Nephron (organoid): ENCODE results near the gene UBL7.

ENCODE experiments used
- H3K27ac Mint-ChIP-seq, 3 experiments: 2 replicates each; pipeline ENCODE4 v1.8.0; 2020; ENCODE audit warnings: mixed read lengths in 3 of 3, mild to moderate bottlenecking in 2 of 3, moderate library complexity in 1 of 3
- H3K27me3 Mint-ChIP-seq: 2 replicates; pipeline ENCODE4 v1.8.0; 2021; ENCODE audit warnings: low read depth, mild to moderate bottlenecking, moderate library complexity, mixed read lengths
- H3K36me3 Mint-ChIP-seq: 2 replicates; pipeline ENCODE4 v1.8.0; 2020; ENCODE audit warnings: low read depth, mixed read lengths
- H3K4me1 Mint-ChIP-seq: 2 replicates; pipeline ENCODE4 v1.8.0; 2020; ENCODE audit warnings: mixed read lengths
- H3K4me3 Mint-ChIP-seq, 3 experiments: 2 replicates each; pipeline ENCODE4 v1.8.0; 2020; ENCODE audit warnings: mild to moderate bottlenecking in 3 of 3, mixed read lengths in 3 of 3, moderate library complexity in 2 of 3
- H3K9me3 Mint-ChIP-seq: 2 replicates; pipeline ENCODE4 v1.8.0; 2020; ENCODE audit warnings: mixed read lengths
- CTCF ChIP-seq, 3 experiments: fragments of 200-600 bp; sonication (generic); IDR thresholded peaks; one replicate each; pipeline ENCODE4 v1.5.0; 2021; ENCODE audit warnings: antibody characterized with exemption in 3 of 3; ENCODE audit not compliant: unreplicated experiment in 3 of 3

Gene UBL7

GRCh38 chr15:74453925-74454763 lies 6.8 kb downstream of the UBL7 start:
- no peaks in the 10 kb centered on the region for H3K27me3 Mint-ChIP-seq
- peak overlapping the region in 2 of 3 experiments; percentile 27 to 67 for H3K27ac Mint-ChIP-seq
- H3K36me3 Mint-ChIP-seq, result peaks cover 66% of the 10 kb centered on the region
- H3K4me1 Mint-ChIP-seq, result peaks cover 32% of the 10 kb centered on the region
- H3K9me3 Mint-ChIP-seq, result no peaks in the 10 kb centered on the region
- no peak for TF ChIP-seq CTCF (IDR thresholded peaks at IDR 0.05; ENCODE audit: unreplicated experiment in 3 of 3)
- no peak overlapping the region for H3K4me3 Mint-ChIP-seq

- H3K27ac Mint-ChIP-seq, result peak overlapping the region; percentile 2 to 67 (median 58)
- TF ChIP-seq CTCF (IDR thresholded peaks at IDR 0.05; ENCODE audit: unreplicated experiment in 3 of 3), result no peak
- H3K27me3 Mint-ChIP-seq, result no peaks in the 10 kb centered on the region
- peaks cover 23% of the 10 kb centered on the region for H3K4me1 Mint-ChIP-seq
- peaks cover 69% of the 10 kb centered on the region for H3K36me3 Mint-ChIP-seq
- H3K9me3 Mint-ChIP-seq, result no peaks in the 10 kb centered on the region
- H3K4me3 Mint-ChIP-seq, result no peak overlapping the region
Observed at GRCh38 chr15:74451861-74452835, 8.8 kb downstream of the UBL7 start.

GRCh38 chr15:74451322-74451721 lies 9.6 kb downstream of the UBL7 start:
- TF ChIP-seq CTCF (IDR thresholded peaks at IDR 0.05; ENCODE audit: unreplicated experiment in 3 of 3), result no peak
- Mint-ChIP-seq H3K27ac (peak overlapping the region in 1 of 3 experiments; percentile 58), H3K4me3 (no peak overlapping the region), H3K4me1 (peaks cover 23% of the 10 kb centered on the region), H3K36me3 (peaks cover 73% of the 10 kb centered on the region), H3K9me3 (no peaks in the 10 kb centered on the region), H3K27me3 (no peaks in the 10 kb centered on the region)

- no peaks in the 10 kb centered on the region for H3K9me3 Mint-ChIP-seq
- TF ChIP-seq CTCF (IDR thresholded peaks at IDR 0.05; ENCODE audit: unreplicated experiment in 3 of 3), result no peak
- H3K36me3 Mint-ChIP-seq, result peaks cover 68% of the 10 kb centered on the region
- H3K27me3 Mint-ChIP-seq, result no peaks in the 10 kb centered on the region
- H3K27ac Mint-ChIP-seq, result peak overlapping the region in 2 of 3 experiments; percentile 73 to 81
- H3K4me3 Mint-ChIP-seq, result peak overlapping the region in 1 of 3 experiments; percentile 12
- H3K4me1 Mint-ChIP-seq, result peaks cover 23% of the 10 kb centered on the region
Observed at GRCh38 chr15:74449643-74450205, 11.2 kb downstream of the UBL7 start.

- no peaks in the 10 kb centered on the region for H3K9me3 Mint-ChIP-seq
- H3K4me1 Mint-ChIP-seq, result peaks cover 21% of the 10 kb centered on the region
- H3K27me3 Mint-ChIP-seq, result no peaks in the 10 kb centered on the region
- peak overlapping the region in 2 of 3 experiments; percentile 73 to 81 for H3K27ac Mint-ChIP-seq
- H3K36me3 Mint-ChIP-seq, result peaks cover 71% of the 10 kb centered on the region
- TF ChIP-seq CTCF (IDR thresholded peaks at IDR 0.05; ENCODE audit: unreplicated experiment in 3 of 3), result no peak
- no peak overlapping the region for H3K4me3 Mint-ChIP-seq
Observed at GRCh38 chr15:74449095-74449494, 11.9 kb downstream of the UBL7 start.
